ENCODE measurements around the gene PKD2L1.
"Not testable (repeated sequence)": the region's sequence is repeated elsewhere in the genome, so short reads cannot be mapped to it uniquely, and the experiment has no call there.

Gene PKD2L1

DNA sequence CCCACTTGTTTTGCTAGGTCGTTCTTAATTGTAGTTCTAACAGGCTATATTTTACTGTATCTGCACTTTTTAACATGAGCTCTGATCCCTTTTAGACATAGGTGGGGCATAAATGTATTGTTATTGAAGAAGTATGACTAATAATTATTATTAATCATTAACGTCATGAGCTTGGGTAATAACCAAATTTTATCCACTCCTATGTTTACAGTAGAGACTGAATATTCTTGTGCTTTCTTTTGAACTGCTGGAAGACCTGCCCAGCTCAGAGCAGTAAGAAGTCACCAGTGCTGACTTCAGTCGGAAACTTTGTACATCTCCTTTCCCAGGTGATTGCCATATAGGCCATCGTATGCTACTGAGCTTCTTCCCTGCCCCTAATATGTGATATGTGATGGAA is 18.7 kb downstream of the PKD2L1 start:
- ChIA-PET POLR2A (no interaction called here), CTCF (interaction anchor here (1.1 to 1.4 kb wide), 4 partner anchors 9 to 28 kb away, joined by 3 to 4 read pairs (median 3); no protein-coding TSS in a partner anchor)
- DNase-seq (ENCODE audit: extremely low spot score), result no peak
- TF ChIP-seq, protein P1, sequence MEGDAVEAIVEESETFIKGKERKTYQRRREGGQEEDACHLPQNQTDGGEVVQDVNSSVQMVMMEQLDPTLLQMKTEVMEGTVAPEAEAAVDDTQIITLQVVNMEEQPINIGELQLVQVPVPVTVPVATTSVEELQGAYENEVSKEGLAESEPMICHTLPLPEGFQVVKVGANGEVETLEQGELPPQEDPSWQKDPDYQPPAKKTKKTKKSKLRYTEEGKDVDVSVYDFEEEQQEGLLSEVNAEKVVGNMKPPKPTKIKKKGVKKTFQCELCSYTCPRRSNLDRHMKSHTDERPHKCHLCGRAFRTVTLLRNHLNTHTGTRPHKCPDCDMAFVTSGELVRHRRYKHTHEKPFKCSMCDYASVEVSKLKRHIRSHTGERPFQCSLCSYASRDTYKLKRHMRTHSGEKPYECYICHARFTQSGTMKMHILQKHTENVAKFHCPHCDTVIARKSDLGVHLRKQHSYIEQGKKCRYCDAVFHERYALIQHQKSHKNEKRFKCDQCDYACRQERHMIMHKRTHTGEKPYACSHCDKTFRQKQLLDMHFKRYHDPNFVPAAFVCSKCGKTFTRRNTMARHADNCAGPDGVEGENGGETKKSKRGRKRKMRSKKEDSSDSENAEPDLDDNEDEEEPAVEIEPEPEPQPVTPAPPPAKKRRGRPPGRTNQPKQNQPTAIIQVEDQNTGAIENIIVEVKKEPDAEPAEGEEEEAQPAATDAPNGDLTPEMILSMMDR (IDR thresholded peaks at IDR 0.05; ENCODE audit: control extremely low read depth, extremely low read depth, low read depth, missing control alignments), result no peak

DNA sequence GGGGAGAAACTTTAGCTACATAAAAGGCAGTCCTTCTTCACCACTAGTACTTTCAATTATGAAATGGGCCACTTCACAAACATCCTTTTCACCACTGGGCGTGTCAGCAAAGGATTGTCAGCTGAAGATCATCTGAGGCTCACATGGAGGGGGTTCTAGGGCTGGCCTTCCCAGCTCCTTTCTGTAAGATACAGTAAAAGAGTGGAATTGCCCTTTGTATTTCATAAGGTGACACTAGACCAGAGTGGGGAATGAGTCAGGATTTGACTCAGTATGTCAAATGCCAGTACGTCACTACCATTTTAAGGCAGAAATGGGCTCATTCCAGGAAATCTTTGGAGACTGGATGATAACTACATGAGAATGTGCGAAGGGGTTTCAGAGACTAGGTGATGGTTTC is 22.3 kb downstream of the PKD2L1 start:
- ChIA-PET POLR2A (no interaction called here), CTCF (no interaction called here)
- TF ChIP-seq, protein P1 (IDR thresholded peaks at IDR 0.05; ENCODE audit: control extremely low read depth, extremely low read depth, low read depth, missing control alignments), result no peak
- DNase-seq (ENCODE audit: extremely low spot score), result no peak

DNA sequence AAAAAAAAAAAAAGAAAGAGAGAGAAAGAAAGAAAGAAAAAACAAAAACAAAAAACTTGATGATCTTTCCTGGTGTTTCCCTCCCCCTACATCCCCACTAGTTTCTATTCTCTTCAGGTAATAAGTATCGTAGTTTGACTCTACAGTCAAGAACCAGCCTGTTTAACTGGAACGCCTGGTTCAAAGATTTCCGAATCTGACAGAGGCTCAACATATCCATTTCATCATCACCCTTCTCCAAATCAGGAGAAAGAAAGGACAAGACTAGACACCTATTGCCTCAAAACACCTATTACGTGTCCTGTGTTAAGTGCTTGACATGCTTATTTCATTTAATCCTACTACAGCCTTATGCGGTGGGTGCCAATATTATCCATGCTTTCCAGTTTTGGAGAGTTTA is 23.2 kb downstream of the PKD2L1 start:
- ChIA-PET CTCF (no interaction called here), POLR2A (no interaction called here)

DNA sequence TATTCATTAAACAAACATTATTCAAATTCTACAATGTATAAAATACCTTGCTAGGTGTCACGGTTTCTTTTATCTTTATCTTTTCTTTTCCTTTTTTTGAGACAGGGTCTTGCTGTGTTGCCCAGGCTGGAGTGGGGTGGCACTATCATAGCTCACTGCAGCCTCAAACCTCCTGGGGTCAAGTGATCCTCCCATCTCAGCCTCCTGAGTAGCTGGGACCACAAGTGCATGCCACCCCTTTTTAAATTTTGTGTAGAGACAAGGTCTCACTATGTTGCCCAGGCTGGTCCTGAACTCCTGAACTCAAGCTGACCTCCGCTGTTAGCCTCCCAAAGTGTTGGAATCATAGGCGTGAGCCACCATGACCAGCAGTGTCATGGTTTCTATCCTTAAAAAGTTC is 25.6 kb downstream of the PKD2L1 start:
- DNase-seq (ENCODE audit: extremely low spot score), result no peak
- TF ChIP-seq, protein P1 (IDR thresholded peaks at IDR 0.05; ENCODE audit: control extremely low read depth, extremely low read depth, low read depth, missing control alignments), result no peak
- ChIA-PET CTCF (interaction anchor here (1.0 to 2.1 kb wide), 6 partner anchors 9 to 214 kb away, joined by 3 to 7 read pairs (median 4); no protein-coding TSS in a partner anchor), POLR2A (interaction anchor here (0.6 kb wide), 1 partner anchor 28 kb away, joined by 4 read pairs; no protein-coding TSS in a partner anchor)

More for the DNA sequence above, 23.2 kb downstream of the PKD2L1 start:
- TF ChIP-seq, protein P1 (IDR thresholded peaks at IDR 0.05; ENCODE audit: control extremely low read depth, extremely low read depth, low read depth, missing control alignments), result no peak
- DNase-seq (ENCODE audit: extremely low spot score), result no peak

DNA sequence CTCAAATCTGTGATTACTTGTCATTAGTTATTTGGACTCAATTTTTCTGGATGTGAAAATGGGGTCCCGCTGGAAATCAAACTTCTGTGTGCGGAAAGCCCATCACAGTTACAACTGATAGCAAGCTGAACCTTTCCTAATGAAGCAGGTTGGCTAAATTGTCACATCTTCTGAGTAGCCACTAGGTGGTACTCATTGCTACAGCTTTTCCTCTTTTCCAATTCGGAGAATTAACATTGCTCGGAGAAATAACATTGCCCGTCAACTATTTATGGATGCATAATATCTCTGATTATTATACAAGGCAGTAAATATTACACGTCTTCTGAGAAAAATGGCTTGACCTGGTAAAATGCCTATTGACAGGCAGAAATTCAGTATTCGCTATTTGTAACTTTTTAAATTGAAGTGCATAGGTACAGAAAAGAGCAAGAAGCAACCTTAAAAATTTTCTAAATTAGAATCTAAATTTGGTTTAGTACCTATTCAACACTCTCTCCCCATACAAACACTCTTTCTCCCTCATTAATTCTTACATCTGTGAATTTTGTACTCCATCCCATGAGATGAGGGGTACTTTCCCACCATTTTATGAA is 26.2 kb downstream of the PKD2L1 start:
- ChIA-PET POLR2A (no interaction called here), CTCF (interaction anchor here (0.7 to 2.1 kb wide), 5 partner anchors 9 to 215 kb away, joined by 3 to 7 read pairs (median 4); no protein-coding TSS in a partner anchor)
- TF ChIP-seq, protein P1 (IDR thresholded peaks at IDR 0.05; ENCODE audit: control extremely low read depth, extremely low read depth, low read depth, missing control alignments), result peak; percentile 55
- peak; percentile 60 for DNase-seq (ENCODE audit: extremely low spot score)

DNA sequence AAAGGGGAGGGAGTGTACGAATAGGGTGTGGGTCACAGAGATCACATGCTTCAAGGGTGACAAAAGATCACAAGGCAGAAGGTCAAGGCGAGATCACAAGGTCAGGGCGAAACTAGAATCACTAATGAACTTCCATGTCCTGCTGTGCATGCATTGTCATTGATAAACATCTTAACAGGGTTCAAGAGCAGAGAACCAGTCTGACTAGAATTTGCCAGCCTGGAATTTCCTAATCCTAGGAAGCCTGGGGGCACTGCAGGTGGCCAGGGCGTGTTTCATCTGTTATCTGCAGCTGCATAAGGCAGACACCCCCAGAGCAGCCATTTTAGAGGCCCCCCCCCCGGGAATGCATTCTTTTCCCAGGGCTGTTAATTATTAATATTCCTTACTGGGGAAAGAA is 28.9 kb downstream of the PKD2L1 start:
- DNase-seq (ENCODE audit: extremely low spot score); CTCF ChIA-PET; POLR2A ChIA-PET: not testable (repeated sequence)

DNA sequence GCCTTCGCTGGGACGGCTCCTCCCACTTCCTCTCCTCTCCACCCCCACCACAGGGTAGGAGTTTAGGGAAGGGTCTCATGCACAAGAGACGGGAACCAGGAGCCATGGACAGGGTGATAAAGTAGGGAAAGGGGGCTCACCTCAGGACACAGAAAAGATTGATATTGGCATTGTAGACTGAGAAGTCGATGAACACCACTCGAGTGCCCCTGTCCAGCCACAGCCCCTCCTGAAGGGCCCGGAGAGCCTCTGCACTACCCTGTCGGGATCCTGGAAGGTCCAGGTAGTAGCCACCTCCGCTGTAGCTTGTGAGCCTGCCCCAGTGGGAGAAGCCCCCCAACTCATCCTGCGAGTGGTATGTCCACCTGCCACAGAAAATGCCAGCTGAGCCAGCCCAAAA is 32.8 kb downstream of the PKD2L1 start:
- ChIA-PET POLR2A (interaction anchor here (0.6 kb wide), 1 partner anchor 10 kb away, joined by 3 read pairs; no protein-coding TSS in a partner anchor), CTCF (interaction anchor here (1.1 to 4.1 kb wide), 5 partner anchors 12 to 221 kb away, joined by 3 to 11 read pairs (median 4); no protein-coding TSS in a partner anchor)
- DNase-seq (ENCODE audit: extremely low spot score), result no peak
- TF ChIP-seq, protein P1 (IDR thresholded peaks at IDR 0.05; ENCODE audit: control extremely low read depth, extremely low read depth, low read depth, missing control alignments), result no peak
